NCI-H524 (cell line): ENCODE results near the gene SMPD3.

Experiments used
- DNase-seq, 2 experiments: peaks; one replicate each; lab custom pipeline; 2025; lab: John Stamatoyannopoulos, UW

The SMPD3 gene

DNA sequence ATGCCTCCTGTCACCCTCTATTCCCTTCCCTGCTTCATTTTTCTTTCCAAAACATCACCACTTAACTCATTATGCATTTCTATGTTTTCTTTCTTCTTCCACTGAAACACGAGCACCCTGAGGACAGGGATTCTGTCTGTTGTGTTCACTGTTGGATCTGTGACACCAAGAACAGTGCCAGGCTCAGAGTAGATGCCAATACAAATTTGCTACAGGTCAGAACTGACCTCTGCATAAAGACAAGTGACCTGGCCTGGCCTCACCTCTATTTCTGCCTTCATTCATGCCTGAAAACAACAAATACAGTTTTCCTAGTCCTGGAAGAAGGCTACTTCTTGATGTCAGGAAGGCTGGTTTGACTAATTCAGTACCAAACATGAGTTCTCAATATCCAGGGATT, 45.1 kb downstream of the SMPD3 start:
- DNase-seq, result no peak

DNA sequence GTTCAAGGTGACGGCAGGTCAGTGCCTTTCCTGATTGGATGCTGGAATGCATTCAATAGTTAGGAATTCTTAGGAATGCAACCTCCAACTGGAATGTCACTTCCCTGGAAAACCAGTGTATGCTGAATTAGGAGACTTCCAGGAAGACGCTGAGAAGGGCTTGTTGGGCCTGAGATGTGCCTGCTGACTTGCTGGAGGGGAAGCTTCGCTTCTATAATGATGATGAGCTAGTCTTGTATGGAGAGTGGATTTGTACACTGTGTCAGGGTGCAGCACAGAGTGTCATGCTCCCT, 45.6 kb downstream of the SMPD3 start:
- no peak for DNase-seq

DNA sequence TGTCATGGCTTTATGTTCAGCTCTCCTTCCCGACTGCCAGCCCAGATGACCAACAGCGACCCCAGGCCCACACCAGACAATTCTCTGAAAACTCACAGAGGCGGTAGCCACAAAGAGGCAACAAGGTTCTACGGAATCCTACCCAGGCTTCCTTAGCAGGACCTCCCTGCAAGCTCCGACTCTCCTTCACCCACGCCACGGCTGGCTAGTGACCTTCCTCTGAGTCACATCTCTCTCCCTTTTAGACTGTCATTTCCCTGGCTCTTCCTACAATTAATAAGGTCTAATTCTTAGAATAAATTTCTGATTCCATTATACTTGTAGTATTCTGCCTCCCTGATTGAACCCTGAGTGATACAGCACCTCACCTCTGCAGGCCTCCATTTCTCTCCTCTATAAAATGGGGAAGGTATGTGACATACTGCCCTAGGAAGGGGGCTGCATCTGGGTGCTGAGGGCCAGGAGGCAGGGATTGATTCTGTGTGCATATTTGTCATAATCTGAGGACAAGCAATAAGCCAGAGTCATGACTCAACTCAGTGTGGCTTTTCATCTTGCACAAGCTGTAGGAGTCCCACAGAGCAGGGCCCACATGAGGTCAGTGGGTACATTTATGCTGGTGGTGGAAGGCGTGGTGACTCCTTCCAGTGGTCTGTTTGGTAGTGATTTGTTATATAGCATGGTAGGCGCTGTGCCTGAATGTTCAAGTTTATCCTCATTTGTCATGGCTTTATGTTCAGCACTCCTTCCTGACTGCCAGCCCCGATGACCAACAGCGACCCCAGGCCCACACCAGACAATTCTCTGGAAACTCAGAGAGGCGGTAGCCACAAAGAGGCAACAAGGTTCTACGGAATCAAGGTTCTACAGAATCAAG, 46.2 kb downstream of the SMPD3 start:
- no peak for DNase-seq

DNA sequence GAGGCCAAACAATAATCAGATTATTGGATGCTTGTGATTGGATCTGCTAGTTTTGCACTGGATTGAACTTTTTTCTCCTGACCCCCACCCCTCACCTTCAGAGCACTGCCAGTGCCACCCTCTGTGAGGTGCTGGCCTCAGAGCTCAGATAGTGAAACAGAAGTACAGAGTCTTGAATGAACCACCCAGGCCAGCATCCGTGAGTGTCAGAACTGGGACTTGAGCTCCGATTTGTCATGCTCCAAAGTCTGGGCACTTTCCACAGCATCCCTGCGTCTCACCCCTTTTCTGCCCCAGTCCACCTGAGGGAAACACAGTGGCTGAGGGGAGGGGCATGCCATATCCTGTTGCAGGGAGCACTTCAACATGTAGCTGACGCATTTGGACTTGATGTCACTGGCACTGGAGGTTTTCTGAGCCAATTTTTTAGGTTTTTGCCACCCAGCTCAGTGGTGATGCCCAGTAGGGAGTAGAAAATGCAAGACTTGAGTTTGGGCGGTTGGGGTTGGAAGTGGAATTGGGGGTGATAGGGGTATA, 47.3 kb downstream of the SMPD3 start:
- no peak for DNase-seq

DNA sequence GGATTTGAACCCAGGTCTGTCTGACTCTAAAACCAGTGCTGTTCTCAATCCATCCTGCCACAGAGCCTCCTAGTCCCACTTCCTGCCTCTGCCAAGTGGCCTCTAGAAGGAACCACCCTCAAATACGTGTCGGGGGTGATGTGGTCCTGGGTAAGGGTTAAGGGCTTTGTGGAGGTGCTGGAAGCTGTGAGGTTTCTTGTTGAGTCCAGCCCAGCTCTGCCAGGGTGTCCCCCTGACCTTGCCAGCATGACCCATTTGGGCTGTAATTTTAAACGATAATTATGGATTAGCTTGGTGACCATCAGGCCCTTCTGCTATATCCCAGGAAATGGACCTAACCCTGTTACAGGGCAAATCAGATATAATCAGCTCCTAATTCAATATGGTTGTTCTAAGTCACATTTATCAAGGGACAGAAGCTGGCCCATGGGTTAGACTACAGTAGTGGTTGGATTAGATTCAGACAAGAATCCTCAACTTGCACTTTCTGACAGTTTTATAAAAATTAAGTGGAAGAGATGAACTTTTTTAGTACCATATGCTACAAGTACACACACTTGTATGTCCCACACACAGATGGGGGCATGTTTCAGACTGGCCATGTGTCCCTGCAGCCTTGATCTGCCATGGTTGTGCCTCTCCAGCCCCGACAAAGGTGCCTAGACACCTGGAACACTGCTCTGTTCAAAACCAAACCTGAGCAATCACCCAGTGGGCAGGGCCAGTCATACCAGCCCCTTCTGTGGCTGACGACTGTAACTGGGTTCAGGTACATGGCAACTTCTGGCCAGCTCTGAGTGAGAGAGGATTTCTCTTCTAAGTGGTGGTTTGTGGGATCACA, 48.0 kb downstream of the SMPD3 start:
- no peak for DNase-seq

DNA sequence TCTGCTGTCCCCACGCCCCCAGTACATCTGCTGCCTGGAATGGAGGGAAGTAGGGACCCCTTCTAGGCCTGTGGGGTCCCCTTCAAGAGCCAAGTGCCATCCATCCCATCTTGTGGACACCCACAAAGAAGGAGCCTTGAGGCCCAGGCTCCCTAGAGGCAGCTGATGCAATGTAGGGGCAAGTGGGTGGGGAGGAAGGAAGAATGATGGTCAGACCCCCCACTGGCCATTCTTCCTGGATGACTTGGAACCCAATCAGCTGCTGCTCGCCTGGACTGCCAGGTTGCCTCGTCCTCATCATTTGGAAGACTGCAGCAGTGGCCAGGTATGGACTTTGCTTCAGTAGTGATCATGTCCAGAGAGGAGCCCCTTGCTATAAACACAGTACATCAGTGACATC, 48.9 kb downstream of the SMPD3 start:
- no peak for DNase-seq

DNA sequence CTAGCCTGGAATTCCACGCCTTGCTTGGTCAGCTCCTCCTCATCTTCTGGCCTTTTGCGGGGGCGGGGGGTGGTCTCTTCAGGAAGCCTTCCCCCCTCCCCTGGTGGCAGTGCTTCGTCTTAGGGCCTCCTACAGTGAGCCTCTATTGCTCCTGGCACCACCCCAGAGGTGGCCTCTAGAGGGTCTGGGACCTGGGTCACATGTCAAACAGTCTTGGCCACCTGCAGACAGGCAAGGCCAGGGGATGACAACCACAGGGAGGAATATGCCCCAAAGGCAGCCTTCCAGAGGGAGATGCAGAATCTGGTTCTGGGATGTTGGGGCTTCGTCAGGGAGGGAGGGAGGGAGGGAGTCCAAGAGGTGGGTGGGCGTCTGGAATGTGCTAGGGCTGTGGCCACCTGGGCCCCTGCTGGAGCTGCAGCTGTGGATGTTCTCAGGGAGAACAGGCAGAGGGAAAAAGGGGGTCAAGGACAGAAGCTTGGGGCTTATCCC, 50.6 kb downstream of the SMPD3 start:
- no peak for DNase-seq

DNA sequence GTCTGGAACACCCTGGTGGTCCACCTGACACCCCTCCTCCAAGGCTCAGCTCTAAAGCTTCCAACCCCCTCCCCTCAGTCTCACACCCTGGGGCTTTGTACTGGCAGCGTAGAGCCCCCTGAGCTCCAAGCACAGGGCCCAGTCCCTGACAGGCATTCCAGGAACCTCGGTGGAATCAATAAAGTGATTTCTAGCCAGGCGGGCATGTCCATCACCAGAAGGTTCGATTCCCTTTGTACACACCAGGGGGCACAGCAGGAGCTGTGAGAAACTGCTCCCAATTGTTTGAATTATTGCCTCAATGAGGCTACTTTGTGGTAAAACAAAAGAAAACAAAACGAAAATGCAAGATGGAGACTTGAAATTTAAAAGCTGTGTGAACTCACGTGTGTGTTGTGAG, 51.8 kb downstream of the SMPD3 start:
- peak in 1 of 2 experiments; percentile 14 for DNase-seq

DNA sequence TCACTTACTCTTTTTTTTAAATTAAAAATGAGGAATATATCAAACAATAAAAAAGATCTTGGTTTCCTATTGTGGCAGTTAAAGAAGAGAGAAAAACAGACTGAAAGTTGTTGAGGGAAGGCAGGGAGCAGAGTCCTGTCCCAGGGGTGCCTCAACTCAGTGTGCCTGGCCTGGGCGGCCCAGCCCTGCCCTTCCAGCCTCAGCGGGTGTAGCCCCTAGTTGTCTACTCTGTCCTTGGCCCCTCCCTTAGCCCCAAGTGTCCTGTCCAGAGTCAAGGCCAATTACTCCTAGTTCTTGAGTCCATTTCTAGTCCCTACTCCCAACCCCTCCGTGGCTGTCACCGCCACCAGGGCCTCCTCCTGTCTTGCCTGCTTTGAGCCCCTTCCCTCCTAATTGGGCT, 52.5 kb downstream of the SMPD3 start:
- no peak for DNase-seq

DNA sequence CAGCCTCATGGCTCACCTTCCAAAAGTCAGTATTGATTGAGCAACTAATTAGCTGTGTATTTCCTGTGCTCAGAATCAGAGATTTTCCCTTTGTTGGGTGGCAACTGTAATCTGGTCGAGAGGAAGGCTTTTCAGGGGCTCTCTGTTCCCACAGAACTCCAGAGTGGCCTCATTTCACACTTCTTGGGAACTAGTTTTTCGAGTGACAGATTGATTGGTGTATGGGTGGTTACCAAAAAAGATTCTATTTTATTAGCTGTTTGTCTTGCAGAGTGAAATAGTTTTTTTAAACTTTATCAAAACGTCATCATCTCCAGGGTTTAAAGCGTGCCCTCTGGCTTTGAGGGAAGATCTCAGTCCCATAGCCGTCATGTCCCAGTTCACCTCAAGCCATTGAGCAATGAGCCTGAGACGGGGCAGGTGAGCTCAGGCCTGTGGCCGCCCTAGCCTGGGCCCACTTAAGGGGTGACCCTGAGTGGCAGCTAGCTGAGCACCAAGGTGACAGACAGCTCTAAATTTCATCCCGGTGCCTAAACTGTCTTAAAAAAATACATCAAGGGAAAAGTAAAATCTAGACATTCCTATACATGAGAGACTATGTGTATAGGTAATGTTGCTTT, 53.0 kb downstream of the SMPD3 start:
- no peak for DNase-seq

DNA sequence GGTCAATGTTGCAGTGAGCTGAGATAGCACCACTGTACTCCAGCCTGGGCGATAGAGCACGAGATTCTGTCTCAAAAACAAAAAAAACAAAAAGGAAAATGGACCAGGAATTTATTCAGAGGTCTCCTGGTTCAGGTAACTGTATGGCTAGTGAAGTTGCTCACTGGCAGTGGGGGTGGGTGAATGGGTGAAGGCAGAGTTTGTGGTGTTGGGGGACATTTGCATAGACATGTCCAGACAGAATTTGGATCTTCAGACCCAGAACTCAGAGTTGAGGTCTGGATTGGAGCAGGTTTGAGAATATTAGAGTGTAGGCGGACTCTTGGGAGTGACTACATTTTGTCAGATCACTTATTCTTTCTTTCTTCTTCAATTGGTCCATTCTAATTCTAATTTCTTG, 55.0 kb downstream of the SMPD3 start:
- no peak for DNase-seq

DNA sequence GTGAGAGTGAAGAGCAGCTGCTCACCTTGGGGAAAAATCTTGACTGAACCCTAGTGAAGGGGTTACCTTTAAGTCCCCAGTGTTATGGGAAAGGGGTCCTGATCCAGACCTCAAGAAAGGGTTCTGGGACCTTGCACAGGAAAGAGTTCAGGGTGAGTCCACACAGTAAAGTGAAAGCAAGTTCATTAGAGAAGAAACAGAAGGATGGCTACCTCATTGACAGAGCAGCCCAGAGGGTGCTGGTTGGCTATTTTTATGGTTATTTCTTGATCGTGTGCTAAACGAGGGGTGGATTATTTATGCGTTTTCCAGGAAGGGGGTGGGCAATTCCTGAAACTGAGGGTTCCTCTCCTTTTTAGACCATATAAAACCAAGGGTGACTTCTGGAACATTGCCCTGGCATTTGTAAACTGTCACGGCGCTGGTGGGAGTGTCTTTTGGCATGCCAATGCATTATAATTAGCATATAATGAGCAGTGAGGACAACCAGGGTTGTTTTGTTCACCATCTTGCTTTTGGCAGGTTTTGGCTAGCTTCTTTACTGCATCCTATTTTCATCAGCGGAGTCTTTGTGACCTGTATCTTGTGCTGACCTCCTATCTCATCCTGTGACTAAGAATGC, 58.4 kb downstream of the SMPD3 start:
- no peak for DNase-seq

DNA sequence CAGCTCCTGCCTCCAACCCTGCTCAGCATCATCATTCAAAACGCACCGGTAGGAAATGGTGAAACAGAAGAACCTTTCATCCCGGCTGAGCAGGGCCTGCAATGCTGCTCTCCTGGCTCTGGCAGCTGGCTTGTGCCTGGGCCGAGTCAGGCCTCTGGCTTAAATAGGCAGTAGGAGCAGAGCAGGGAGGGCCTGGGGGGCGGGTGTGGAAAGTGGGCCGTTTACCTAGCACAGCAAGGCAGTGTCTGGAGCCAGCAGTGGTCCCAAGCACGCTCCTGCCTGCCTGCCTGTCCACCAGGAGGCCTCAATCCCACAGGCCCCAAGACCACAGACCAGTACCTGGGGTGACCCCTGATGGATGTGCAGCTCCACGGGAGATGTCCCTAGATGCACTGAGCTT, 59.3 kb downstream of the SMPD3 start:
- DNase-seq, result no peak

DNA sequence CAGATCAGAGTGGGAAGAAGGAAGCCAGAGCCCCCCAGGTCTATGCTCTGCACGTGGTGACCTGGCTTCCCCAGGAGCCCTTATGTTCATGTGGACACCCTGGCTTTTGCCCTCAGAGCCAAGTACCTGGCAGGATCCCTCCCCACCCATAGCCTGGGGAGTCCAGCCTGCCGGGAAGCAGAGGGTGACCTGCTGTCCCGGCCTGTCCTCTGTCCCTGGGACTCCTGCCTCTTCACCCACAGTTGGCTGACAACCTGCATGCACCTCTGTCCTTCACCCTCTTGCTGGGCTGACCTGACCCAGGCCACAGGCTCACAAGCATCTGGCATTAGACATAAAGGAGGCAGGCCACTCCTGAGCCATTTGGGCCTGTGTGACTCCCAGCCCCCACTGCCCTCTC, 60.2 kb downstream of the SMPD3 start:
- DNase-seq, result no peak

DNA sequence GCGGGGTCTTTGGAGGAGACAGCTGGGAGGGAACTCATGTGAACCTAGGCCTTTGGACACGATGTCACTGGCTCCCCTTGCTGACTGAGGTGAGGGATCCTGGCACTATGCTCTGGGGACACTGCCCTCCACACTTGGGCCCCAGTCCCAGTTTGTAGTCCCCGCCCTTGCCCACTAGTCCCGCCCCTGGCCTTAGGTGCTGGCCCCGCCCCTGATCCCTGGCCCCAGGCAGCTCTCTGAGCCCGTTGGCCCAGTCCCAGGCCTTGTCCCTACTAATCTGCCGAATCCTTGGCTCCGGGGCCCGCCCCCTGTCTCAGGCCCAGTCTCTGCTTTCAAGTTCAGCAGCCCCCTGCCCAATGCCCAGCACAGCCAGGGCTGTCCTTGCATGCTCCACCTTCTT, 61.0 kb downstream of the SMPD3 start:
- DNase-seq, result no peak

DNA sequence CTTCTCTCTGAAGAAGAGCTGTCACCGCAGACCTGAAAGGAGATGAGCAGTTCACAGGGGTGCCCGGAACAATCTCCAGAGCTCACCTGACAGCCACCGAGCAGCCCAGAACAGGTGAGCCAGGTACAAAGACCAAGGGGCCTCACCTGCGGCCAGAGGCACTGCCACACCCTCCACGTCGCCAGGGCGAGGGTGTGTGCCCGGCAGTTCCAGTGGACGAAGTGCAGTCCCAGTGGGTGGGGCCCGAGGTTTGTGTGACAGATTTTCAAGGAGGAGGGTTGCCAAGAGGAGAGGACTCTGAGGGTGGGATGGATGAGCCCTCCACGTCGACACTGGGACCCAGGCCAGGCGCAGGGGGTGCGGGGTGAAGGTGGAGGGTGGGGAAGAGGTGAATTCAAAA, 61.7 kb downstream of the SMPD3 start:
- no peak for DNase-seq

DNA sequence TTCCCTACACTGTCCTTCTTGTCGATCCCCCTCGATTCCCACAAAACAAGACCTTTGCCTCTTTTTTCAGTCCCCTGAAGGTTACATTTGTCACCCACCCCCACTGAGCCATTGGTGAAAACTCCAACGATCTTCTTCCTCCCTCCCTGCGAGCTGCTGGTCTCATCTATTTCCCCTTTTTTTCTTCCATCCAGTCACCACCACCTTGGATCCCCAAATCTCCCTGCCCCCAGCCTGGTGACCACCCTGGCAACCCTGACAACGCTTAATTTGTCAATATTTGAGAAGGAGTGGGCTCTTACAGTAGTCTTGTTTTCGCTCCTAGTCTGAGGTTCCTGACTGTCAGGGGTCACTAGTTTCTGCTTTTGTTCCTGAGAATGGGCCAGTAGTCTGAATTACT, 62.9 kb downstream of the SMPD3 start:
- DNase-seq, result no peak

DNA sequence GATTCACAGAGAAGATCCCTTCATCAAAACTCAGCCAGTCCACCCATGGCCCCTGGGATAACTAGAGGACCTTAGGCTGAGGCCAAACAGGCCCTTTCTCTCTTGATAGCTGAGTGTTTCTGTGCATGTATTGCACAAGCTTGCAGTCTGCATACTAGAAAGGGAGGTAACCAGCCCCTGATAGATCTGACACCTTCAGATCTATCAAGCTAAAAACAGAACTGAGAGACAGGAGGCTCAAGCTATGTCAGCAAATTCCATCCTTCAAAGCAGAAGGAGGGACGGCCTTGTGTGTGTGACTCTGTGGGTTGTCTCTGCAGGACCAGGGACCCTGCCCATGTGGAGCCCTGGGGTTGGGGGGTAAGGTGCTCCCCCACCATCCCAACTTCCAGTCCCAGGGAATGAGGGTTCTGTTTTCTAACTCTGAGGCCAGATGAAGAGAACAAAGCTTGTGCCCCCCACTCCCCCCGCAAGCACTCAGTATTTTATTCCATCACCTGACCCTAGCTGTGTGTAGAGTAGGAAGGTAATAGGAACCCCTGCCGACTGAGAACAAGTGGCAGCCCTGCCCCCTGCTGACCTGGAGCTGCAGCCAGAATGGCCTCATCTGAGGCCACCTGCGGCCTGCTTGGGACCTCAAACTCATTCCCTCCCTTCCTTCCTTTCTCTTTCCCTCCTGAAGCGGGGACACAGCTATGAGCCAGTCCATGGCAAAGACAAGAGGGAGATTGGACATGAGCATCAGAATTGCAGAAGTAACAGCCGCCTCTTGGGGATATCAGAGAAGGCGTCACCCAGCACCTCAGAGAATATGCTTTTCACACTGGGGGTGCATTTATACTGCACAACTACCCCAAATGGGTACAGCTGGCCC, 63.8 kb downstream of the SMPD3 start:
- no peak for DNase-seq

DNA sequence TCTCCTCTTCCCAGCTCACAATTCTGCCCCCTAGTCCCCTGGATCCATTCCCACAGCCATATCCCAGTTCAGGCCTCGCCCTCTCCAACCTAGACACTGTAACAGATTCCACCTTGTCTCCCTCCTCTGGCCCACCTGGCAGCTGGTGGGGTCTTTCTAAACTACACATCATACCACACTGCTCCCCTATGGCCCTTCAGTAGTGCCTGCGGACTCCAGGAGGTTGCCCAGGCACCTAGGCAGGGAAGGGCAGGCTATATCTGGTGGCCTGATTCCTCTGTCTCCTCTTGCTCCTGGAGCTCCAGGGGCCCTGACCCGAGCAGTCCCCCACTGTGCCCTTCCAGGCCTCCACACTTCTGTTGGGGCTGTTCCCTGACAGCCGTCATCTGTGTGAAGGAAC, 64.5 kb downstream of the SMPD3 start:
- DNase-seq, result no peak

DNA sequence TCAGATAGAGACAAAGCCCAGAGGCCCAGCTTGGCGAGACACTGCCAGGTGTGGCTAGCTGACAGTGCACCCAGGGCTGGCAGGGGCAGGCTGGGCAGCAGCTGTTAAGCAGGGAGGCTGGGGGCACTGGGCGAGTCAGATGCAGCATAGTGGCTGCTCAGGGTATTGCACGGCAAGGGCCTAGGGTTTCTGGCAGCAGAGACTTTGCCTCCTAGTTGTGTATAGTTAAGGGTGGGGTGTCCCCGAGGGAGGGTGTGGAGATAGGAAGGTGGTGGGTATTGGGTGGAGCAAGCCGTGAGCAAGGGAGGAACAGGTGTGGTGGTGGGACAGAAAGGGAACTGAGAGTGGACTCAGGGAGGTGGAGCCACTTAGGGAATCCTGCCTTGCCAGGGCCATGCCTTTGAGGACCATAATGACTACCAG, 66.0 kb downstream of the SMPD3 start:
- no peak for DNase-seq

DNA sequence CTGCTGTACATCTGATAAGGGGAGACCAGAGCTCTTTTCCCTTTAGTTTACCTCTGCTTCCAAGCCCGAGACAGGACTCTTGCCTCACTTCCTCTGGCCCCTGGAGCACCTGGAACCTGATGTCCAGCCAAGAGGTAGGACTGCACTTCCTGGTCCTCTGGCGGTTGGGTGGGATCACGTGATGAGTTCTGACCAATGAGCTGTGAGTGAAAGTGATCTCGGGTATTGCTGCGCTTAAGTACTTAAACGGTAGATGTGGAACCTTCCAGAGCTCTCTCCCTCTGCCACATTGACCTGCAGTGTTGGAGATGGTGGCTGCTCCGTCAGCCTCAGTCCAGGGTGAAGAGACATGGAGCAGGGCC, 67.0 kb downstream of the SMPD3 start:
- no peak for DNase-seq
